ENCODE data around the gene TEX48.

TEX48 gene

GRCh38 chr9:114619191-114619761 is 62.7 kb downstream of the TEX48 start:
- no peak for DNase-seq

DNA sequence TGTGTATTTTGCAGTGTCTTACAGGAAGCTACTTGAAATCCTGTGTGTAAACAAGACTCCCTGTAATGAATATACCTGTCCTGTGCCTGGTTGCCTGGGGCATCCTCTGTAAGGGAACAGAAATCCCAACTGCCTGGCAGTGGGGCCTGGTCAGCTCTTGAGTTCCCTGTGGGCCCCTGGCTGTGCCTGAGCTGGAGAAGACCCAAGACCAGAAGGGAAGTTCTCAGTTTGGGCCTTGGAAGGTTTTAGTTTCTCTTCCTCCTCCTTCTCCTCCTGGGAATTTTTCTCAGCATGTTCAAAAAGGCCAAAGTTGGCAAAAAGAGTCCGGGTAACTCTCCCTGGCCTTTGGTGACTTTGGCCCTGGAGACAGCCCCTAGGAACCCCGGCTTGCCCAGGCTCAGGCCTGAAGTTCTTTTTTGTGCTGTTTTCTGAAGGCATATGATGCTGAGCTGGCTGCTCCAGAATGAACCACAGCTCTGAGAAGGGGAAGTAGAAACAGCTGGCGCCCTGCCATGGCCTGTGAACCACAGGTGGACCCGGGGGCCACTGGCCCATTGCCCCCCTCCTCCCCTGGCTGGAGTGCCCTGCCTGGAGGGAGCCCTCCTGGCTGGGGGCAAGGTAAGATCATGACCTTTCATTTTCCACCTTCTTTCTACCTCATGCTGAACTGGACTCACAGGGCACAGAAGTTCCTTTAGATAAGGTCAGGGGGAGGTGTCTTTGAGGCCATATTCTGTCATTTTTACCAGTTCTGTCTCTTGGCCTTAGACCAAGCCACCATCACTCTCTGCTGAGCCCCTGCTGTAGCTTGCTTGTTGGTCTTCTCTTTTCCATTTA is 65.1 kb downstream of the TEX48 start:
- DNase-seq: no peak

Data from DMS153 (cell line).